NCI-H1930 (cell line): ENCODE measurements around the gene MS4A14.
"Not testable (repeated sequence)": the region's sequence is repeated elsewhere in the genome, so short reads cannot be mapped to it uniquely, and the experiment has no call there.

Experiments used
- DNase-seq, 2 experiments: peaks; one replicate each; lab custom pipeline; 2025; lab: John Stamatoyannopoulos, UW

The MS4A14 gene

GRCh38 chr11:60389279-60389910, 6.9 kb upstream of the MS4A14 start:
- DNase-seq = no peak

GRCh38 chr11:60390419-60390818, 5.8 kb upstream of the MS4A14 start:
- no peak for DNase-seq

- DNase-seq = no peak
These were observed 3.9 kb upstream of the MS4A14 start for GRCh38 chr11:60392361-60392760.

GRCh38 chr11:60393016-60393415, 3.2 kb upstream of the MS4A14 start:
- no peak for DNase-seq

GRCh38 chr11:60394666-60395380, 1.4 kb upstream of the MS4A14 start:
- no peak for DNase-seq

- no peak for DNase-seq
These were observed 540 bp downstream of the MS4A14 start for GRCh38 chr11:60396799-60397198.

GRCh38 chr11:60420015-60420414, 23.8 kb downstream of the MS4A14 start:
- no peak for DNase-seq

- no peak for DNase-seq
These were observed 26.4 kb downstream of the MS4A14 start for GRCh38 chr11:60422609-60423008.

- no peak for DNase-seq
These were observed 32.3 kb downstream of the MS4A14 start for GRCh38 chr11:60428517-60428916.

- no peak for DNase-seq
These were observed 33.0 kb downstream of the MS4A14 start, which contains the start of gene MS4A5 for GRCh38 chr11:60429272-60429671. TSS of gene MS4A5 (plus strand) at chr11:60429572. CDS start at chr11:60429675, 103 bp downstream.

GRCh38 chr11:60431251-60431650, 35.0 kb downstream of the MS4A14 start:
- no peak for DNase-seq

GRCh38 chr11:60433401-60433800, 37.1 kb downstream of the MS4A14 start:
- DNase-seq = no peak

GRCh38 chr11:60447070-60447469, 50.8 kb downstream of the MS4A14 start:
- no peak for DNase-seq

GRCh38 chr11:60447846-60448245, 51.6 kb downstream of the MS4A14 start:
- DNase-seq = no peak

- not testable (repeated sequence) for DNase-seq
These were observed 54.9 kb downstream of the MS4A14 start for GRCh38 chr11:60451185-60451584.

GRCh38 chr11:60454212-60454611, 58.0 kb downstream of the MS4A14 start:
- DNase-seq = no peak

- no peak for DNase-seq
These were observed 59.3 kb downstream of the MS4A14 start, which contains the start of gene MS4A1 for GRCh38 chr11:60455531-60456042. TSS of gene MS4A1 (plus strand) at chr11:60455847. CDS start at chr11:60462375, 6,528 bp downstream.

GRCh38 chr11:60457576-60457975, 61.3 kb downstream of the MS4A14 start:
- DNase-seq = no peak

- no peak for DNase-seq
These were observed 63.1 kb downstream of the MS4A14 start for GRCh38 chr11:60459345-60459744.
